ENCODE results near the gene CADPS2. TPM values are rescaled to one million over a fixed set of nuclear protein-coding genes. Genes with fewer than 3 reads are reported as not detected.

CADPS2 gene
- polyA plus RNA-seq, 1 experiment = 0.38 TPM

GRCh38 chr7:122715183-122715582 lies 171.1 kb downstream of the CADPS2 start:
- Histone ChIP-seq H3K27me3 (ENCODE audit: control insufficient read depth, insufficient read depth, low read length) (no peaks in the 10 kb centered on the region), H3K4me3 (ENCODE audit: low read depth, low read length) (no peak overlapping the region), H3K36me3 (ENCODE audit: control insufficient read depth, insufficient read depth, low read length) (no peaks in the 10 kb centered on the region)
- ChIA-PET CTCF (no interaction called here), POLR2A (no interaction called here)
- TF ChIP-seq CTCF (IDR thresholded peaks at IDR 0.05; ENCODE audit: insufficient read depth, low read depth, low read length) = no peak
- DNase-seq (ENCODE audit: low read depth) = no peak

GRCh38 chr7:122710916-122711315 lies 175.3 kb downstream of the CADPS2 start:
- no peak for TF ChIP-seq CTCF (IDR thresholded peaks at IDR 0.05; ENCODE audit: insufficient read depth, low read depth, low read length)

GRCh38 chr7:122709930-122710646 lies 176.2 kb downstream of the CADPS2 start:
- DNase-seq (ENCODE audit: low read depth) = no peak
- ChIA-PET POLR2A (no interaction called here), CTCF (no interaction called here)
- no peak for TF ChIP-seq CTCF (IDR thresholded peaks at IDR 0.05; ENCODE audit: insufficient read depth, low read depth, low read length)
- Histone ChIP-seq H3K36me3 (ENCODE audit: control insufficient read depth, insufficient read depth, low read length) (no peaks in the 10 kb centered on the region), H3K4me3 (ENCODE audit: low read depth, low read length) (no peak overlapping the region), H3K27me3 (ENCODE audit: control insufficient read depth, insufficient read depth, low read length) (no peaks in the 10 kb centered on the region)

More at GRCh38 chr7:122710916-122711315, 175.3 kb downstream of the CADPS2 start:
- no peak for DNase-seq (ENCODE audit: low read depth)
- H3K36me3 ChIP-seq (ENCODE audit: control insufficient read depth, insufficient read depth, low read length) = no peaks in the 10 kb centered on the region
- H3K4me3 ChIP-seq (ENCODE audit: low read depth, low read length) = no peak overlapping the region
- CTCF ChIA-PET = no interaction called here
- POLR2A ChIA-PET = no interaction called here
- no peaks in the 10 kb centered on the region for H3K27me3 ChIP-seq (ENCODE audit: control insufficient read depth, insufficient read depth, low read length)

GRCh38 chr7:122706836-122707235 lies 179.4 kb downstream of the CADPS2 start:
- H3K4me3 ChIP-seq (ENCODE audit: low read depth, low read length) = no peak overlapping the region
- no peak for DNase-seq (ENCODE audit: low read depth)
- no peaks in the 10 kb centered on the region for H3K36me3 ChIP-seq (ENCODE audit: control insufficient read depth, insufficient read depth, low read length)
- ChIA-PET CTCF (no interaction called here), POLR2A (no interaction called here)
- H3K27me3 ChIP-seq (ENCODE audit: control insufficient read depth, insufficient read depth, low read length) = no peaks in the 10 kb centered on the region
- no peak for TF ChIP-seq CTCF (IDR thresholded peaks at IDR 0.05; ENCODE audit: insufficient read depth, low read depth, low read length)

- TF ChIP-seq CTCF (IDR thresholded peaks at IDR 0.05; ENCODE audit: insufficient read depth, low read depth, low read length) = no peak
- H3K27me3 ChIP-seq (ENCODE audit: control insufficient read depth, insufficient read depth, low read length) = no peaks in the 10 kb centered on the region
- CTCF ChIA-PET = no interaction called here
- no peak within 1 kb of the TSS for H3K4me3 ChIP-seq (ENCODE audit: low read depth, low read length)
- H3K36me3 ChIP-seq (ENCODE audit: control insufficient read depth, insufficient read depth, low read length) = no peaks in the 10 kb centered on the region
- DNase-seq (ENCODE audit: low read depth) = no peak
- POLR2A ChIA-PET = no interaction called here
These were observed 183.3 kb downstream of the CADPS2 start, which contains the start of gene RNF148 for GRCh38 chr7:122702872-122703510. Gene RNF148 (minus strand): TSS chr7:122702922. CDS start chr7:122702750, 172 bp downstream.
